Endothelial cell of umbilical vein (primary cell): ENCODE data around the gene TNFRSF8. TPM values are rescaled to one million over a fixed set of nuclear protein-coding genes. Genes with fewer than 3 reads are reported as not detected.

Experiments
- BruUV-seq: library from RNA; stranded (reverse); fragments of 400-500 nt; replicated peaks from 2 replicates; lab custom pipeline; 2021; lab: Mats Ljungman, UMichigan
- CTCF ChIA-PET: fragments of 300-600, 350-600 bp; sonication (Branson Sonifier 250); formaldehyde crosslinking; loops from one replicate; lab custom pipeline; 2021; ENCODE audit warnings: antibody characterized with exemption, inconsistent platforms; lab: Charles Lee
- POLR2A ChIA-PET: fragments of 300-600, 350-600 bp; sonication (Branson Sonifier 250); formaldehyde crosslinking; loops from one replicate; lab custom pipeline; 2021; ENCODE audit warnings: antibody characterized with exemption, inconsistent platforms; lab: Charles Lee
- DNase-seq: peaks from one replicate; pipeline ENCODE4 v3.0.0-alpha.2; 2011; ENCODE audit warnings: low read depth, low spot score
- FAIRE-seq: peaks from 2 replicates; lab custom pipeline; 2011; peaks lifted over from hg19 to GRCh38; lab: Jason Lieb, UNC
- H2AFZ ChIP-seq: 2 replicates; pipeline ENCODE4 v1.6.0; 2012; ENCODE audit warnings: low read depth, low read length, control low read depth, inconsistent platforms
- H3K27ac ChIP-seq: 2 replicates; pipeline ENCODE4 v1.5.1; 2011; ENCODE audit warnings: low read depth, mild to moderate bottlenecking, control low read depth, low read length, moderate library complexity; ENCODE audit not compliant: insufficient read depth
- H3K27me3 ChIP-seq, 2 experiments: 2 replicates each; pipeline versions ENCODE4 v1.6.0 to v1.6.1; 2011; ENCODE audit warnings: low read length in 2 of 2, mixed read lengths in 1 of 2; ENCODE audit not compliant: control insufficient read depth in 2 of 2, insufficient read depth in 2 of 2
- H3K36me3 ChIP-seq, 2 experiments: 2 replicates in 1 of 2; 3 replicates in 1 of 2; pipeline ENCODE4 v1.5.1; 2011; ENCODE audit warnings: low read length in 2 of 2, mild to moderate bottlenecking in 1 of 2, moderate library complexity in 1 of 2; ENCODE audit not compliant: control insufficient read depth in 2 of 2, insufficient read depth in 2 of 2; ENCODE audit errors: extremely low read depth in 1 of 2
- H3K4me1 ChIP-seq: 3 replicates; pipeline ENCODE4 v1.5.1; 2011; ENCODE audit warnings: mild to moderate bottlenecking, low read length; ENCODE audit not compliant: control insufficient read depth, insufficient read depth; ENCODE audit errors: extremely low read depth
- H3K4me2 ChIP-seq: 2 replicates; pipeline ENCODE4 v1.6.1; 2011; ENCODE audit warnings: low read length, control low read depth, mixed read lengths; ENCODE audit not compliant: insufficient read depth
- H3K4me3 ChIP-seq, 3 experiments: fragments of 200-600 bp in 1 of 3; sonication (generic), shearing (Covaris generic) in 1 of 3; replicated peaks in 1 of 3; 2 replicates each; pipeline ENCODE4 v1.5.1; 2011 to 2016; ENCODE audit warnings: control low read depth in 3 of 3, low read length in 3 of 3, mild to moderate bottlenecking in 2 of 3, inconsistent platforms in 1 of 3, low read depth in 1 of 3, moderate library complexity in 1 of 3; ENCODE audit not compliant: insufficient read depth in 1 of 3
- H3K79me2 ChIP-seq: 2 replicates; pipeline ENCODE4 v1.6.0; 2012; ENCODE audit warnings: low read length, inconsistent platforms; ENCODE audit not compliant: control insufficient read depth, insufficient read depth
- H3K9ac ChIP-seq: replicated peaks from 2 replicates; pipeline ENCODE3; 2011; ENCODE audit warnings: low read length, control low read depth; ENCODE audit not compliant: insufficient read depth; ENCODE audit errors: extremely low read depth
- H3K9me1 ChIP-seq: replicated peaks from 3 replicates; pipeline ENCODE4 v1.6.0; 2011; ENCODE audit warnings: mild to moderate bottlenecking, low read length; ENCODE audit not compliant: control insufficient read depth, insufficient read depth; ENCODE audit errors: extremely low read depth
- H3K9me3 ChIP-seq: replicated peaks from 2 replicates; pipeline ENCODE4 v1.5.1; 2012; ENCODE audit warnings: low read length, inconsistent platforms; ENCODE audit not compliant: control insufficient read depth, insufficient read depth
- H4K20me1 ChIP-seq: replicated peaks from 2 replicates; pipeline ENCODE3; 2011; ENCODE audit warnings: mild to moderate bottlenecking, low read length; ENCODE audit not compliant: control insufficient read depth, insufficient read depth; ENCODE audit errors: extremely low read depth
- CTCF ChIP-seq, 2 donors: IDR thresholded peaks; 1 replicate in 1 of 2; 2 replicates in 1 of 2; pipeline ENCODE4 v1.5.1; 2011; ENCODE audit warnings: low read length in 2 of 2, mild to moderate bottlenecking in 2 of 2, moderate library complexity in 2 of 2, control low read depth in 1 of 2, inconsistent platforms in 1 of 2, low read depth in 1 of 2; ENCODE audit not compliant: insufficient read depth in 1 of 2; ENCODE audit errors: extremely low read depth in 1 of 2
- EZH2 ChIP-seq: IDR thresholded peaks from 2 replicates; pipeline ENCODE4 v1.6.1; 2012; ENCODE audit warnings: borderline replicate concordance, low read depth, mild to moderate bottlenecking, moderate library complexity, low read length, inconsistent platforms; ENCODE audit not compliant: severe bottlenecking
- FOS ChIP-seq: IDR thresholded peaks from 2 replicates; pipeline ENCODE4 v1.6.1; 2011; ENCODE audit warnings: mild to moderate bottlenecking, low read length, moderate library complexity, borderline replicate concordance; ENCODE audit not compliant: insufficient read depth
- GATA2 ChIP-seq: IDR thresholded peaks from 2 replicates; pipeline ENCODE4 v1.7.0; 2011; ENCODE audit warnings: low read depth, mild to moderate bottlenecking, moderate library complexity, mixed read lengths, low read length; ENCODE audit not compliant: insufficient read length, insufficient read depth
- JUN ChIP-seq: IDR thresholded peaks from 2 replicates; pipeline ENCODE4 v1.6.1; 2011; ENCODE audit warnings: borderline replicate concordance, low read depth; ENCODE audit not compliant: insufficient read length, insufficient read depth
- MYC ChIP-seq: IDR thresholded peaks from one replicate; pipeline ENCODE4 v1.6.1; 2011; ENCODE audit warnings: mild to moderate bottlenecking, low read depth, low read length
- POLR2A ChIP-seq: IDR thresholded peaks from 2 replicates; pipeline ENCODE4 v1.6.1; 2012; ENCODE audit warnings: low read depth, mild to moderate bottlenecking, control low read depth, low read length
- POLR2AphosphoS5 ChIP-seq: IDR thresholded peaks from 2 replicates; pipeline ENCODE4 v1.6.1; 2012; ENCODE audit warnings: low read depth, mild to moderate bottlenecking, control low read depth, low read length, moderate library complexity; ENCODE audit not compliant: insufficient read depth
- dilution Hi-C: fragments of 300-500 bp; cut with MboI; formaldehyde crosslinking; loops from one replicate; pipeline ENCODE4 v1.15.0; 2019; ENCODE audit warnings: low sequenced_read_pairs; ENCODE audit not compliant: extremely low pct_ligation_motif_present
- intact Hi-C: fragments of 100-400 bp; cut with micrococcal nuclease; formaldehyde crosslinking; loops from one replicate; pipeline ENCODE4 v1.10.0; 2022
- polyA plus RNA-seq, 4 experiments: library from polyadenylated mRNA; depleted of rRNA in 3 of 4; stranded (reverse) in 3 of 4; unstranded in 1 of 4; fragments of >200 nt; gene quantifications; 2 replicates each; pipeline versions ENCODE4 v1.2.1 to v1.2.3, GENCODE V29; 2011 to 2012; ENCODE audit warnings: missing spikeins in 1 of 4
- total RNA-seq: library from RNA; stranded (reverse); gene quantifications from 2 replicates; pipeline ENCODE4 v1.2.3, GENCODE V29; 2021
- TF ChIP-seq, protein P1 (sequence below): IDR thresholded peaks from 2 replicates; pipeline ENCODE4 v1.6.1; 2011; ENCODE audit not compliant: insufficient read depth, insufficient read length

The TNFRSF8 gene
- total and polyA plus RNA-seq, 2 donors (not counting 3 experiments of a cell fraction or from before 2014, with no cell fraction given), result 0.47 TPM; not detected in 1

GRCh38 chr1:12098786-12099185, 35.7 kb downstream of the TNFRSF8 start:
- H3K27me3 ChIP-seq, result no peaks in the 10 kb centered on the region
- ChIA-PET POLR2A (no interaction called here), CTCF (interaction anchor here (1.4 kb wide), 1 partner anchor 19 kb away, joined by 4 read pairs; no protein-coding TSS in a partner anchor)
- dilution Hi-C loops, result no loop called here
- intact Hi-C loops, result no loop called here
- BruUV-seq, result no TSS peak
- no peaks in the 10 kb centered on the region for H3K9me3 ChIP-seq
- H3K9ac ChIP-seq, result no peak overlapping the region
- H2AFZ ChIP-seq, result no peak overlapping the region
- no peaks in the 10 kb centered on the region for H3K36me3 ChIP-seq
- FAIRE-seq (no peak), DNase-seq (no peak)
- H3K4me2 ChIP-seq, result no peak overlapping the region
- no peaks in the 10 kb centered on the region for H3K79me2 ChIP-seq
- H3K27ac ChIP-seq, result no peak overlapping the region
- no peaks in the 10 kb centered on the region for H4K20me1 ChIP-seq
- TF ChIP-seq FOS, result no peak
- no peak for TF ChIP-seq GATA2
- no peak for TF ChIP-seq JUN
- TF ChIP-seq EZH2, result no peak
- no peak for TF ChIP-seq CTCF (IDR thresholded peaks at IDR 0.05; ENCODE audit: extremely low read depth in 1 of 2, insufficient read depth in 1 of 2, low read depth in 1 of 2, low read length in 2 of 2)
- no peak for TF ChIP-seq POLR2A
- no peak for TF ChIP-seq POLR2AphosphoS5
- TF ChIP-seq, protein P1, sequence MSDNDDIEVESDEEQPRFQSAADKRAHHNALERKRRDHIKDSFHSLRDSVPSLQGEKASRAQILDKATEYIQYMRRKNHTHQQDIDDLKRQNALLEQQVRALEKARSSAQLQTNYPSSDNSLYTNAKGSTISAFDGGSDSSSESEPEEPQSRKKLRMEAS, result no peak
- no peak for TF ChIP-seq MYC
- no peaks in the 10 kb centered on the region for H3K4me1 ChIP-seq
- H3K9me1 ChIP-seq, result no peaks in the 10 kb centered on the region
- H3K4me3 ChIP-seq, result no peak overlapping the region
